ENCODE data around the gene CMIP. TPM values are rescaled to one million over a fixed set of nuclear protein-coding genes. Genes with fewer than 3 reads are reported as not detected.
A peak's percentile ranks its signal among the peaks of the same experiment; 100 is the strongest.

Gene CMIP
- total RNA-seq, 4 donors from 2014 or later = 17.1 to 60.5 (median 39.7) TPM

GRCh38 chr16:81702506-81702905, 257.9 kb downstream of the CMIP start:
- no peak for DNase-seq
- H3K27me3 ChIP-seq = no peaks in the 10 kb centered on the region
- H3K4me1 ChIP-seq = peaks cover 6 to 43% (median 24%) of the 10 kb centered on the region in 3 donors
- H3K27ac ChIP-seq = peak overlapping the region in 1 of 4 donors; percentile 39
- no peak overlapping the region for H3K4me3 ChIP-seq
- no peaks in the 10 kb centered on the region for H3K9me3 ChIP-seq
- H3K36me3 ChIP-seq = peaks cover 26 to 98% (median 29%) of the 10 kb centered on the region in 3 donors
- TF ChIP-seq, protein P1, sequence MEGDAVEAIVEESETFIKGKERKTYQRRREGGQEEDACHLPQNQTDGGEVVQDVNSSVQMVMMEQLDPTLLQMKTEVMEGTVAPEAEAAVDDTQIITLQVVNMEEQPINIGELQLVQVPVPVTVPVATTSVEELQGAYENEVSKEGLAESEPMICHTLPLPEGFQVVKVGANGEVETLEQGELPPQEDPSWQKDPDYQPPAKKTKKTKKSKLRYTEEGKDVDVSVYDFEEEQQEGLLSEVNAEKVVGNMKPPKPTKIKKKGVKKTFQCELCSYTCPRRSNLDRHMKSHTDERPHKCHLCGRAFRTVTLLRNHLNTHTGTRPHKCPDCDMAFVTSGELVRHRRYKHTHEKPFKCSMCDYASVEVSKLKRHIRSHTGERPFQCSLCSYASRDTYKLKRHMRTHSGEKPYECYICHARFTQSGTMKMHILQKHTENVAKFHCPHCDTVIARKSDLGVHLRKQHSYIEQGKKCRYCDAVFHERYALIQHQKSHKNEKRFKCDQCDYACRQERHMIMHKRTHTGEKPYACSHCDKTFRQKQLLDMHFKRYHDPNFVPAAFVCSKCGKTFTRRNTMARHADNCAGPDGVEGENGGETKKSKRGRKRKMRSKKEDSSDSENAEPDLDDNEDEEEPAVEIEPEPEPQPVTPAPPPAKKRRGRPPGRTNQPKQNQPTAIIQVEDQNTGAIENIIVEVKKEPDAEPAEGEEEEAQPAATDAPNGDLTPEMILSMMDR (IDR thresholded peaks at IDR 0.05) = no peak
- TF ChIP-seq POLR2A (IDR thresholded peaks at IDR 0.05) = no peak
- WGBS, 2 donors = 90 to 95% methylated on average over 4 to 5 of the region's 5 CpGs
- intact Hi-C loops (cut with DNase I) = no loop called here

- peaks cover 21 to 98% (median 35%) of the 10 kb centered on the region in 3 donors for H3K36me3 ChIP-seq
- peaks cover 14 to 43% (median 29%) of the 10 kb centered on the region in 3 donors for H3K4me1 ChIP-seq
- no peaks in the 10 kb centered on the region for H3K9me3 ChIP-seq
- WGBS, 2 donors = 84 to 86% methylated on average over 8 to 10 of the region's 27 CpGs
- intact Hi-C loops (cut with DNase I) = no loop called here
- no peak for TF ChIP-seq POLR2A (IDR thresholded peaks at IDR 0.05)
- TF ChIP-seq, protein P1 (IDR thresholded peaks at IDR 0.05) = no peak
- no peaks in the 10 kb centered on the region for H3K27me3 ChIP-seq
- peak overlapping the region in 3 of 4 donors; percentile 24 to 42 (median 39) for H3K27ac ChIP-seq
- DNase-seq = no peak
- no peak overlapping the region for H3K4me3 ChIP-seq
Measured at GRCh38 chr16:81703177-81704155, 258.9 kb downstream of the CMIP start.

GRCh38 chr16:81705261-81705660, 260.7 kb downstream of the CMIP start:
- peaks cover 14 to 47% (median 29%) of the 10 kb centered on the region in 3 donors for H3K4me1 ChIP-seq
- H3K27me3 ChIP-seq = no peaks in the 10 kb centered on the region
- WGBS, 2 donors = 100% methylated on average over 1 of the region's 13 CpGs; no CpG with 5 or more reads in 1 of the 2 donors
- H3K36me3 ChIP-seq = peaks cover 27 to 98% (median 43%) of the 10 kb centered on the region in 3 donors
- no peak for TF ChIP-seq POLR2A (IDR thresholded peaks at IDR 0.05)
- TF ChIP-seq, protein P1 (IDR thresholded peaks at IDR 0.05) = no peak
- DNase-seq = no peak
- intact Hi-C loops (cut with DNase I) = no loop called here
- no peaks in the 10 kb centered on the region for H3K9me3 ChIP-seq
- H3K4me3 ChIP-seq = no peak overlapping the region
- H3K27ac ChIP-seq = no peak overlapping the region

DNA sequence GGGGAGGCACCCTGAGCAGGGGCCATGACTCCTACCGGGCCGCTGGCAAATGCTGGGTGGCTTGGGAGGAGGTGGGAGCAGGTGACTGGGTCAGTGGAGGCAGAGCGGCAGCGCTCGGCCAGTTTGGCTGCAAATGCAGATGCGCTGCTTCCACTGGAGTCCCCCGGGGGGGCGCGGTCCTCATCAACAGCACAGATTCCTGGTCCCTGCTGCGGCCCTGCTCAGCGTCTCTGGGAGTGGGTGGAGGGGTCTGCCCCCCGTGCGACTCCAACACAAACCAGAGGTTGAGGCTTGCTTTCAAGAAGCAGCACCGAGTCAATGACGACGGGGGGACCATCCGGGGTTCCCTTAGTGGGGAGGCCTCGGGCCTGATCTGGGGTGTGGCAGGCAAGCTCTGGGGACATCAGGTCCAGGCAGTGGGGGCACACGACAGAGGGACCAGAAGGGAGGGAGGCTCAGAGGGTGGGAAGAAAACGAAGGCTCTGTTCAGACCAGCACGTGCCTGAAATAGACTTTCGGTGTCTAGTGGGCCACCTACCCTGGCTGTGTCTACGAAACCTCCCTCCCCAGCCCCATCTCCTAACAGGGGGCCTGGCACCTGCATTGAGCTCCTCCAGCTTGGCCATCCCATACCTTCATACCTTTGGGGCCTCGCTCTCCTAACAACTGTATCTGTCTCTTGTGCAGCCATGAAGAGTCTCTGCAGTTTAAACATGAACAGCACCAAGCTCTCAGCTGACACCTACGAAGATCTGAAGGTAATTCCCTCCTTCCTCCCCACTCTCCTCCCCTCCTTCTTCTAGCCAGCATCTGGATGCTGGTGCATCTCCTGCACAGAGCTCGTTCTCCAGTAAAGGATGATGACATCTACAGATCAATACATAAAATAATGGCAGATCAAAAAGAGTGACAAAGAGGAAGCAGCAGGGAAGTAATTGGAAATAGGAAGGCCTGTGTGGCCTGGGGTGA, 262.0 kb downstream of the CMIP start:
- peak overlapping the region; percentile 71 to 86 (median 80) for H3K27ac ChIP-seq
- no peak for DNase-seq
- H3K4me3 ChIP-seq = no peak overlapping the region
- H3K4me1 ChIP-seq = peaks cover 14 to 61% (median 41%) of the 10 kb centered on the region in 3 donors
- H3K36me3 ChIP-seq = peaks cover 27 to 91% (median 43%) of the 10 kb centered on the region in 3 donors
- intact Hi-C loops (cut with DNase I) = no loop called here
- no peaks in the 10 kb centered on the region for H3K27me3 ChIP-seq
- no peaks in the 10 kb centered on the region for H3K9me3 ChIP-seq
- 80 to 85% methylated on average over 7 to 13 of the region's 26 CpGs for WGBS, 2 donors
- TF ChIP-seq POLR2A (IDR thresholded peaks at IDR 0.05) = no peak
- TF ChIP-seq, protein P1 (IDR thresholded peaks at IDR 0.05) = no peak

Measured in esophagus squamous epithelium (tissue), 5 donors.